WTC11 (cell line): ENCODE data around the gene OR2W3.
"Not testable (repeated sequence)": the region's sequence is repeated elsewhere in the genome, so short reads cannot be mapped to it uniquely, and the experiment has no call there.

Experiments used
- CREB1 ChIP-seq: sonication (generic); formaldehyde crosslinking; IDR thresholded peaks from 2 replicates; pipeline ENCODE4 v1.8.0; 2023; ENCODE audit warnings: mild to moderate bottlenecking, missing genetic modification reagents
- CTCF ChIP-seq: fragments of 200-600 bp; IDR thresholded peaks from 2 replicates; pipeline ENCODE4 v1.8.0; 2022; ENCODE audit warnings: antibody characterized with exemption
- JUN ChIP-seq: sonication (generic); formaldehyde crosslinking; IDR thresholded peaks from 2 replicates; pipeline ENCODE4 v1.8.0; 2023; ENCODE audit warnings: mild to moderate bottlenecking, missing genetic modification reagents
- TCF7 ChIP-seq: sonication (generic); formaldehyde crosslinking; IDR thresholded peaks from 2 replicates; pipeline ENCODE4 v1.8.0; 2022; ENCODE audit warnings: mild to moderate bottlenecking, low read depth, missing genetic modification reagents, moderate library complexity

GRCh38 chr1:247936965-247937734 is 41.8 kb downstream of the OR2W3 start:
- TF ChIP-seq JUN, TCF7, CREB1 (CRISPR knock-in tag): not testable (repeated sequence)
- peak; percentile 99 for TF ChIP-seq CTCF
